NCI-H748 (cell line): Measurements from ENCODE around the gene CDADC1.
A peak's percentile ranks its signal among the peaks of the same experiment; 100 is the strongest.
"Not testable (repeated sequence)": the region's sequence is repeated elsewhere in the genome, so short reads cannot be mapped to it uniquely, and the experiment has no call there.

Experiments used
- DNase-seq: peaks from one replicate; lab custom pipeline; 2025; ENCODE audit not compliant: unreplicated experiment; lab: John Stamatoyannopoulos, UW

CDADC1 gene

GRCh38 chr13:49292742-49293486 is 45.2 kb downstream of the CDADC1 start:
- peak; percentile 80 for DNase-seq

GRCh38 chr13:49294723-49295122 is 47.0 kb downstream of the CDADC1 start:
- not testable (repeated sequence) for DNase-seq

- no peak for DNase-seq
These were observed 47.5 kb downstream of the CDADC1 start for GRCh38 chr13:49295244-49295643.

GRCh38 chr13:49296659-49297058 is 48.9 kb downstream of the CDADC1 start:
- DNase-seq: no peak

- no peak for DNase-seq
These were observed 49.6 kb downstream of the CDADC1 start for GRCh38 chr13:49297338-49297737.

DNA sequence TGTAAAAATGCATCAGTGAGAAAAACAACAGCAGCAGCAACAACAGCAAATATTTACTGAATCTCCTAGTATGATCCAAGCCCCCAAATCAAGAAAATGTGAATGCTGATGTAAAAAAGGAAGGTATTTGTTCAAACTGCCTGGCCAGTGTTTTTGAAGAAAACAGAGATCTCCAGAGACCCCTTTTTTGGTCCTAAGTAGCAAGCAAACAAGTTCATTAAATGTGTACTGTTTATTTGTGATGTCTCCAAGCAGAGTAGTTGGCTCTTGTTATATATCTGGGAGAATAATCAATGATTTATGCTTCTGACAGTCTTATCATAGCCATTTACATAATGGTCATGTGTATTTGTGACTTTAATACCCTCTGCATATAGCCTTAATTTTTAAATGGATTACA is 50.7 kb downstream of the CDADC1 start:
- DNase-seq: no peak

DNA sequence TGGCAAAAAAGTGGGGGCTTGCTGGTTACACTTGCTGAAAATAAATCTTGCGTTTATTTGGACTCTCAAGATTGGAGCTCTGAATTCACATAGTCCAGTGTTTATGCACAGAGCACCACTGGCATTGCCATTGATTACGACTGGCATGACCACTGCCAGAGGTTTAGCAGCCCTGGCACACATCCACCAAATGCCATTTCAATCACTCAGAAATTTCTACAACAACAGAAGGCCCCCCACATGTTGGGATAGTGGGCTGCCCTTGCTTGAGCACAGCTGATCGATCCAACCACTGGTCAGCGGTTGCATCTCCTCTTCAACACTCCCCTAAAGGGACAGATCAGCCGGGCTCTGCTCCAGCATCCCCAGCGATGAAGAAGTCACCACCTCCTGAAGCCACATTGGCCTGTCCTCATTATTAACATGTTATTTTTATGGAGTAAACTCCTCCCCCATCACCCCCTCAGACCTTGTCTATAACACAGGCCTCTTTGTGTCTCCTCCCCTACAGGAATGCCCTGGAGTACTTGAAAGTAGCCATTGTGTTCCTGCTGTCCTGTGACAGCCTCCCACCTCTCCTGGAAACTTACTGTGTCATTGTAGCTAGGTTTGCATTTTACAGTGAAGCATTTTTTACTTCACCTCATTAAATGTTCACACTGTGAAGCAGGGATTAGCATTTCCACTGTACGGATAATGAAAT is 51.3 kb downstream of the CDADC1 start:
- DNase-seq: no peak

DNA sequence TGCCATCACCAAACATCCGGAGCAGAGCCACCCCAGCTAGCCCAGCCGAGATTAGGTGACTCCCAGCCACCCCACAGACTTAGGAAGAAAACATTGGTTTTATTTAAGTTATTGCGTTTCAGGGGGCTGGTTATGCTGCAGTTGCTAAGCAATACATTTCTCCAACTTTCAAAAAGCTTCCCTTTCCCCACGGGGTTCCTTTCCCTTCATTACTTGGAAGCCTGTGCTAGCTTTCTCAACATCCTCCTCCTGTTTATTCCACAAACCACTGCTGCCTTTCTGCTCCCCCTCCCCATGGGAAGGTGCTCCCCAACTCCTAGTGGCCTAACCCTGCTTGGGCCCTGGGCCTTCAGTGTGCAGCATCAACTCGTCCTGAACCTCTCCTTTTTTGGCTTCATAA is 52.6 kb downstream of the CDADC1 start:
- no peak for DNase-seq

DNA sequence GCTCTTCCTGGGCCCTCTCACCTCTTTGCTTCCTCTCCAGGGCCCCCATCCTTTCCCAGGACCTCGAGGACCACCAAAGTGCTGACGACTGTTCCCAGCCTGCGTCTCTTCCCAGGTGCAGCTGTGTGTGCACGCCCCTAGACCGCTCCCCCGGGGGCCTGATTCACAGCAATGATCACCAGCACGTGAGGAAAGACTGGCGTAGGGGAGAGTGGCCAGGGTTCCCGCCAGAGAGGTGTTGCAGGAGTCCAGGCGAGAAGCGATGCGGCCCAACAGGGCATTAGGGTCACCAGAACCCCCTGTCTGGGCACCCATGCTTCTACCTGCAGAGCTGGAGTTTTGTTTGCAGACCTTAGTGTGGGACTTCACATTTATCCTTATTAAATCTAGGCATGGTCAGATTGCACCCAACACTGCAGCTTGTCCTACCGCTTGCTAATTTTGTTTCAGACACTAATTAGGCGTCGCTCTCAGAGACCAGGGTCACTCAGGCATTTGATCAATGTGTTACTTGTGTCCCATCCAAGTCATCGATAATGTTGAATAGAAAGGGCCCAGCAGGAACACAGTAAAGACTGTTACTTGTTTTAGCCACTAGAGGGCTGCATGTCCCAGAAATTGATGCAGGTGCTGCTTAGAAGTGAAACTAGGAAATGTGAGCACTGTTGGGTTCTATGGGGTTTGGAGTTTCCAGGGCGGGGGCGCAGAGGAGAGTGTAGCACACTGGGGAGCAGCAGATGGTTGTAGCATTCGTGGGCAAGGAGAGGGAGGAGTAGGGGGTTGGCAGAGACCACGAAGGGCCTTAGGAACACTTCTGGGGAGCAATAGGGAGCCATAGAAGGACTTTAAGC is 53.2 kb downstream of the CDADC1 start:
- DNase-seq: peak; percentile 77

DNA sequence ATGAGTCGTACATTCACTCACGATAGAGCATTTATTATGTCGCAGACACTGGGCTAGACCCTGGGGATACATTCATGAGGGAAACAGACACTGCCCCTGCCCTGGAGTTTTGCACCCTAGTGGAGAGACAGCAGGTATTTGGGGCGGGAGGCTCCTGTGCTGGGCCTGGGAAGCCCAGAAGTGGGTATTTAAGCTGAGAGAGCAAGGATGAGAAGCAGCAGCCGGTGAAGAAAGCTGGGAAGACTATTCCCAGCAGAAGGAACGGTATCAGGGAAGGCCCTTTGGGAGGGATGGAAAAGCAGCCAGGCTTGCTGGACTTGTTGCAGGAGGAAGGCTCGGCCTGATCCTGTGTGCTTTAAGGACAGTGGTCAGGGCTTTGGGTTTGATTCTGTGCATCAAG is 54.5 kb downstream of the CDADC1 start:
- DNase-seq: no peak

DNA sequence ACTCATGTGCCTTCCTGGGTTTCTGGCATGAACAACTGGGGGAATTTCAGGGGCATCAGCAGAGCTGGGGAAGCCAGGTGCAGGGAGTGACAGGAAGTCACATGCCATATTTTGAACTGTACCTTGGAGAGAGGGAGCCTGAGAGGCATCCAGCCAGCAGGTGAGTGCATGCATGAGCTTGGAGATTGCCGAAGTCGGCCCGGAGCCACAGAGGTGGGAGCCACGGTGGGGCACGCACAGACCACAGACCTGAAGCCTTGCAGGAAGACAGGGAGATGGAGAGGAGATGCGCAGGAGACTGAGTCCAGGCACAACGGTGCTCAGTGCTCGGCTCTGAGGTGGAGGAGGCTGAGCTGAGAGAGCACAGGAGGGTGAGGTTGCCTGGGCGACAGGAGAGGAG is 55.1 kb downstream of the CDADC1 start:
- DNase-seq: no peak

DNA sequence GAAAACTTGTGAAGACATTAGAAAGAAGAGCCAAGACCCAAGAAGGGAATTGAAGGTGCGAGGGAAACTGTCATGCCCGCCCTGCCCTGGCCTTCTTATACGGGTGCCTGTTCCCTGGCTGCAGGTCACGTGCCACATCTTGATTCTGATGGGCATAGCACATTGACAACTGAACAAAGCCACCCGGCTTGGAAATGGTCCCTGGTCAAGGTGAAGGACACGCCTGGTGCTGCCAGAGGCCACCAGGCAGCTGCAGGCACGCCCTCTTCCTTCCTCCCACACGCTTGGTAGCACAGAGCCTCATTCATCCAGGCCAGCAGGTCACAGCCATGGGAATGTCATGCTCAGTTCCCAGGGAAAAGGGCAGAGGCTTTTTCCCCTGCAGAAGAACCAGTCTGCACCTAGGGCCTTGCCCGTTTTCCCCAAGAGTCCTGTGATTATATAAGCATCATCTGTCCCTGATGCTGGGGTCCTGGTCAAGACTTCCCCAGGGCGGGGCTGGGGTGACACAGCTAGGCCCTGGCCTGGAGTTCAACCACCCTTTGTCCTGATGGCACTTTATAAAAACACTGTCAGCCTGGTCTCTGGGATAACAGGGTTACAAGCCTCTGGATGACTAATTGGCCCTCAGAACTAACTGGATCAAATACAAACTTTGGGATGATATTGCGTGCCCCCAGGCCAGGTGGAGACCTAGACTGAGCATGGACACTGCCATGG is 56.0 kb downstream of the CDADC1 start:
- DNase-seq: no peak

- DNase-seq: no peak
These were observed 56.6 kb downstream of the CDADC1 start for GRCh38 chr13:49304356-49304755.

GRCh38 chr13:49304763-49305700 is 57.3 kb downstream of the CDADC1 start:
- no peak for DNase-seq

- DNase-seq: no peak
These were observed 58.2 kb downstream of the CDADC1 start for GRCh38 chr13:49305792-49306425.

- DNase-seq: no peak
These were observed 59.6 kb downstream of the CDADC1 start for GRCh38 chr13:49307365-49307764.

DNA sequence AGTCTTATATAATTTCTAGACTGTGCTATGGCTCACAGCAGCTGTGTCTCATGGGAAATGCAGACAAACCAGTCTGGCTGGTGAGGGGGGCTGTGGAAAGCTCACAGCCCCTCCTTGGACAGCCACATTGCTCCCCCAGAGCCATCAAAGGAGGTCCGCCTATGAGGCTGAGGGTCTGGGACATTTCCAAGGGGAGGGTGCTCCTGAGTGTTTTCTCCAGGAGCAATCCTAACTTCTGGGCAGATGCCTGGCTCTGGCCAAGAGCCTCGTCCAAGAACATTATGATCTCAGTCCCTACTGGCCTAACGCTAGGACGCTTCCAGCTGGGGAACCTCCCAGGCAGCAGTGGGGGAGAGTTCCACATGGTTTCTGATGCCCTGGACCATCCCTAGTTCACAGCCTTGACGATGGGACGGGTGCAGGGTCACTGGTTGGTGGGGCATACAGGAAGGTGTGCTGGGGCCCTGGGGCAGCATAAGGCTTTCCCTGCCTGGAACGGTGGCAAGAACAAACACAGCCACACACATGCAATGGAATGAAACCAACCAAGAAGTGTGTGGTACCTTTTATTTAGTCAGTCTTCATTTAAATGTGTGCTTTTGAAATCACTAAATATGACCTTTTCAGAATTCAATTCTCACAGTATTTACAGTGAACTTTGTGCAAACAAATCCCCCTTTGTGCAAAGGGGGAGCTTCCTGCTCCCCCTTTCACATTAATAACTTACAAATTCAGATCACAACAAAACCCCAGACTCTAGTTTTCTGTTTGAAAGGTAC is 60.6 kb downstream of the CDADC1 start:
- no peak for DNase-seq

- no peak for DNase-seq
These were observed 61.2 kb downstream of the CDADC1 start for GRCh38 chr13:49308921-49309408.

GRCh38 chr13:49310251-49310650 is 62.5 kb downstream of the CDADC1 start:
- DNase-seq: no peak
